HTR-8/SVneo (cell line): ENCODE measurements around the gene SLC22A31.

Experiments
- DNase-seq: peaks from one replicate; pipeline ENCODE4 v3.0.0; 2011; ENCODE audit warnings: low spot score, mixed read lengths; ENCODE audit not compliant: insufficient read length
- FAIRE-seq: peaks from 2 replicates; lab custom pipeline; 2011; peaks lifted over from hg19 to GRCh38; lab: Jason Lieb, UNC

SLC22A31 gene

GRCh38 chr16:89183975-89184676, 16.2 kb downstream of the SLC22A31 start:
- DNase-seq (no peak), FAIRE-seq (no peak)

- DNase-seq (no peak), FAIRE-seq (no peak)
Measured at GRCh38 chr16:89183463-89183862, 16.9 kb downstream of the SLC22A31 start.

- FAIRE-seq (no peak), DNase-seq (no peak)
Measured at GRCh38 chr16:89179656-89180315, 20.6 kb downstream of the SLC22A31 start.

- DNase-seq (no peak), FAIRE-seq (no peak)
Measured at GRCh38 chr16:89179148-89179484, 21.2 kb downstream of the SLC22A31 start.

- DNase-seq = no peak
- FAIRE-seq = no peak
Measured at GRCh38 chr16:89178453-89179147, 21.7 kb downstream of the SLC22A31 start.

- DNase-seq (no peak), FAIRE-seq (no peak)
Measured at GRCh38 chr16:89177501-89177900, 22.8 kb downstream of the SLC22A31 start.

GRCh38 chr16:89176717-89177116, 23.6 kb downstream of the SLC22A31 start:
- FAIRE-seq = no peak

GRCh38 chr16:89176147-89176690, 24.1 kb downstream of the SLC22A31 start:
- DNase-seq (no peak), FAIRE-seq (no peak)

More at GRCh38 chr16:89176717-89177116, 23.6 kb downstream of the SLC22A31 start:
- DNase-seq = no peak

- FAIRE-seq = no peak
- DNase-seq = no peak
Measured at GRCh38 chr16:89175280-89176146, 24.8 kb downstream of the SLC22A31 start.

GRCh38 chr16:89174877-89175276, 25.5 kb downstream of the SLC22A31 start:
- no peak for DNase-seq
- FAIRE-seq = no peak

GRCh38 chr16:89174055-89174827, 26.1 kb downstream of the SLC22A31 start:
- DNase-seq = no peak
- no peak for FAIRE-seq

- FAIRE-seq = no peak
Measured at GRCh38 chr16:89173174-89173921, 27.0 kb downstream of the SLC22A31 start.

GRCh38 chr16:89172528-89173173, 27.7 kb downstream of the SLC22A31 start:
- no peak for DNase-seq
- no peak for FAIRE-seq

More at GRCh38 chr16:89173174-89173921, 27.0 kb downstream of the SLC22A31 start:
- no peak for DNase-seq

GRCh38 chr16:89172171-89172527, 28.2 kb downstream of the SLC22A31 start:
- FAIRE-seq = no peak
- DNase-seq = no peak

- DNase-seq = peak; percentile 84
- peak; percentile 26 for FAIRE-seq
Measured at GRCh38 chr16:89171216-89172170, 28.8 kb downstream of the SLC22A31 start, which contains the start of gene CDH15. TSS of gene CDH15 (plus strand) at chr16:89171748. CDS start at chr16:89171832, 84 bp downstream.

- no peak for FAIRE-seq
- no peak for DNase-seq
Measured at GRCh38 chr16:89170346-89171215, 29.8 kb downstream of the SLC22A31 start.
